Heart left ventricle (tissue), 16 donors: ENCODE data around the gene MORF4L2. TPM values are rescaled to one million over a fixed set of nuclear protein-coding genes. Genes with fewer than 3 reads are reported as not detected.

Experiments used
- ATAC-seq, 4 donors: fragments of 200-7000 bp; cut with Tn5 transposase; one replicate each; pipeline ENCODE4 v1.9.1; 2020 to 2022; ENCODE audit warnings: moderate library complexity in 4 of 4, mild to moderate bottlenecking in 3 of 4, moderate number of reproducible peaks in 1 of 4
- DNase-seq, 5 donors: peaks; one replicate each; pipeline ENCODE4 v3.0.0-alpha.2; 2020
- H3K27ac ChIP-seq, 12 donors: fragments of 200-600 bp; sonication (generic) in 4 of 12; one replicate each; pipeline versions ENCODE4 v1.5.0 to v1.8.0; 2016 to 2022; ENCODE audit warnings: mild to moderate bottlenecking in 2 of 12
- H3K27me3 ChIP-seq, 9 donors: fragments of 200-600 bp; sonication (generic) in 2 of 9; one replicate each; pipeline versions ENCODE4 v1.5.1 to v1.8.0; 2016 to 2022; ENCODE audit warnings: mild to moderate bottlenecking in 3 of 9
- H3K36me3 ChIP-seq, 9 donors: fragments of 200-600 bp; sonication (generic) in 2 of 9; one replicate each; pipeline versions ENCODE4 v1.5.0 to v1.8.0; 2018 to 2022; ENCODE audit warnings: mild to moderate bottlenecking in 2 of 9
- H3K4me1 ChIP-seq, 12 donors: fragments of 200-600 bp; sonication (generic) in 4 of 12; one replicate each; pipeline versions ENCODE4 v1.5.0 to v1.8.0; 2016 to 2022; ENCODE audit warnings: mild to moderate bottlenecking in 3 of 12
- H3K4me3 ChIP-seq, 12 donors: fragments of 200-600 bp; sonication (generic) in 4 of 12; one replicate each; pipeline versions ENCODE4 v1.5.0 to v1.8.0; 2017 to 2022; ENCODE audit warnings: mild to moderate bottlenecking in 9 of 12, moderate library complexity in 4 of 12
- H3K9me3 ChIP-seq, 12 donors: fragments of 200-600 bp; sonication (generic) in 4 of 12; one replicate each; pipeline versions ENCODE4 v1.5.0 to v1.8.0; 2016 to 2022; ENCODE audit warnings: mild to moderate bottlenecking in 1 of 12
- CTCF ChIP-seq, 12 donors: fragments of 200-600 bp; sonication (generic) in 4 of 12; IDR thresholded peaks; one replicate each; pipeline versions ENCODE4 v1.5.0 to v1.8.0; 2018 to 2022; ENCODE audit warnings: antibody characterized with exemption in 12 of 12, mild to moderate bottlenecking in 5 of 12
- POLR2A ChIP-seq, 2 donors: fragments of 450-650 bp; IDR thresholded peaks; one replicate each; pipeline ENCODE4 v1.6.1; 2017; ENCODE audit warnings: antibody characterized with exemption in 2 of 2, mild to moderate bottlenecking in 2 of 2, moderate library complexity in 2 of 2
- WGBS, 4 donors: extraction: QIAGEN DNeasy Blood & Tissue Kit in 2 of 4; methylation state at CpG; one replicate each; pipeline versions ENCODE4 v1.1.5 to v1.1.7; 2013 to 2018; 5-methylcytosine and 5-hydroxymethylcytosine counted together
- intact Hi-C, 10 donors: fragments of 100-400 bp; cut with DNase I; formaldehyde crosslinking; loops; one replicate each; pipeline versions ENCODE4 v1.11.1 to v1.14.2; 2022
- polyA plus RNA-seq, 2 donors: library from polyadenylated mRNA; stranded (reverse); fragments of 200-250 nt; gene quantifications; one replicate each; pipeline ENCODE4 v1.2.3, GENCODE V29; 2013
- total RNA-seq, 9 donors: library from RNA; depleted of rRNA in 2 of 9; stranded (reverse); fragments of >200 nt in 2 of 9; fragmentation: NEBNext Ultra II Directional in 3 of 9; extraction: Animal tissue kit (Norgen Biotek cat#: 25700) in 3 of 9; gene quantifications; one replicate each; pipeline versions ENCODE4 v1.1.0 to v1.2.4, GENCODE V29; 2016 to 2023
- donor health status: ischemic (EF 13 %, LVEDD 7.1; RV severe dilation, severe dysfunction).
- donor health status: healthy with polysubstance abuse.
- donor health status: DM: no; HTN: yes; CAD: no.
- donor health status: DM: no; HTN: no; CAD: no.
- donor health status: ischemic (EF 25% LVEDD 6.9; RV normal size, moderate dysfunction).
- donor health status: ischemic (EF 25% LVEDD 5.7; RV mildly dilated, moderate dysfunction).
- donor health status: healthy.
- donor health status: DM: yes; HTN: yes; CAD: no.
- donor health status: ischemic (EF 35%, LVEDD 5.7; RV mildly dilated, moderate dysfunction).
- donor health status: nonischemic (EF 11% LVEDD 7.7; RV severe dilation, severe dysfunction).
- donor health status: DM: yes; HTN: yes; CAD: no.
- donor health status: PGD.
- donor health status: ischemic (EF 29% LVEDD 5.4; RV normal size, mild dysfunction).
- donor health status: nonischemic (EF 23%, LVEDD 6.1; RV moderate dilation, normal function).

The MORF4L2 gene
- total and polyA plus RNA-seq, 11 donors = 102 to 511 (median 189) TPM

GRCh38 chrX:103674531-103675454, 11.7 kb downstream of the MORF4L2 start:
- TF ChIP-seq CTCF (IDR thresholded peaks at IDR 0.05) (no peak), POLR2A (IDR thresholded peaks at IDR 0.05) (no peak)
- Histone ChIP-seq H3K27ac (no peak overlapping the region), H3K9me3 (no peaks in the 10 kb centered on the region), H3K4me3 (no peak overlapping the region), H3K27me3 (no peaks in the 10 kb centered on the region), H3K4me1 (no peaks in the 10 kb centered on the region), H3K36me3 (peaks cover 0 to 57% (median 39%) of the 10 kb centered on the region in 9 donors)
- intact Hi-C loops = no loop called here
- 64 to 80% (median 76%) methylated on average over 8 of the region's 8 CpGs for WGBS, 4 donors
- peak in 2 of 4 donors; percentile 18 to 22 for ATAC-seq
- no peak for DNase-seq

GRCh38 chrX:103669745-103670144, 16.8 kb downstream of the MORF4L2 start:
- Histone ChIP-seq H3K27ac (no peak overlapping the region), H3K4me1 (no peaks in the 10 kb centered on the region), H3K36me3 (peaks cover 0 to 6% (median 0%) of the 10 kb centered on the region in 9 donors), H3K9me3 (no peaks in the 10 kb centered on the region), H3K27me3 (peaks cover 0 to under 1% (median 0%) of the 10 kb centered on the region in 9 donors), H3K4me3 (no peak overlapping the region)
- ATAC-seq (no peak), DNase-seq (no peak)
- TF ChIP-seq CTCF (IDR thresholded peaks at IDR 0.05) (no peak), POLR2A (IDR thresholded peaks at IDR 0.05) (no peak)
- intact Hi-C loops = no loop called here
- 48 to 77% (median 58%) methylated on average over 1 of the region's 1 CpG for WGBS, 4 donors

GRCh38 chrX:103666202-103667107, 20.0 kb downstream of the MORF4L2 start:
- Histone ChIP-seq H3K27ac (no peak overlapping the region), H3K9me3 (no peaks in the 10 kb centered on the region), H3K4me1 (no peaks in the 10 kb centered on the region), H3K27me3 (peaks cover 0 to 26% (median 0%) of the 10 kb centered on the region in 9 donors), H3K4me3 (no peak overlapping the region), H3K36me3 (no peaks in the 10 kb centered on the region)
- DNase-seq (no peak), ATAC-seq (no peak)
- TF ChIP-seq CTCF (IDR thresholded peaks at IDR 0.05) = no peak
- no peak for TF ChIP-seq POLR2A (IDR thresholded peaks at IDR 0.05)
- intact Hi-C loops = no loop called here
- WGBS, 4 donors = 57 to 89% (median 74%) methylated on average over 1 to 3 of the region's 3 CpGs
